GM12864 (cell line): ENCODE measurements around the gene IER5L.
"Not testable (repeated sequence)": the region's sequence is repeated elsewhere in the genome, so short reads cannot be mapped to it uniquely, and the experiment has no call there.

ENCODE experiments used
- DNase-seq: peaks from one replicate; pipeline ENCODE4 v3.0.0-alpha.2; 2011; ENCODE audit warnings: low read depth
- H3K4me3 ChIP-seq: 2 replicates; pipeline ENCODE4 v1.5.1; 2011; ENCODE audit warnings: mild to moderate bottlenecking, low read depth, low read length, control low read depth
- TF ChIP-seq, protein P1 (sequence below): IDR thresholded peaks from 2 replicates; pipeline ENCODE4 v1.5.1; 2011; ENCODE audit warnings: low read depth, mild to moderate bottlenecking, moderate library complexity, low read length, control low read depth, inconsistent platforms; ENCODE audit errors: missing control alignments

Gene IER5L

DNA sequence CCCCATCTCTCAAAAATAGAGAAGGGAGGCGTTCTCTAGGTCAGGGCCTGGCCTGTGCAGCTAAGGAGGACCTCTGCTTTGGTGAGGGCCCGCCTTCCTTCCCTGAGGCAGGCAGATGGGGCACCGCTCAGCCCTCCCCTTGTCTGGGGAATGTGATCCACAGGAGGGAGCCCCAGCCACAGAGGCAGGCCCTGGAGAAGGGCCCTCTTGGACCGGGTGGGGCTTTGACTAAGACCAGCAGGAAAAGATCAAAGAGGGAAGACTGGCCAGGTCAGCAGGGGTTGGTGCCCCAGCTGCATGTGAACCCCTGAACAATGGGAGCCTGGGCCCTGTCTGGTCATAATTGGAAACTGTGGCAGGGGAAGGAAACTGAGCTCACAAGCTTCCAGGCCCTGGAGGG is 45.0 kb downstream of the IER5L start:
- DNase-seq = no peak
- no peak overlapping the region for H3K4me3 ChIP-seq
- TF ChIP-seq, protein P1, sequence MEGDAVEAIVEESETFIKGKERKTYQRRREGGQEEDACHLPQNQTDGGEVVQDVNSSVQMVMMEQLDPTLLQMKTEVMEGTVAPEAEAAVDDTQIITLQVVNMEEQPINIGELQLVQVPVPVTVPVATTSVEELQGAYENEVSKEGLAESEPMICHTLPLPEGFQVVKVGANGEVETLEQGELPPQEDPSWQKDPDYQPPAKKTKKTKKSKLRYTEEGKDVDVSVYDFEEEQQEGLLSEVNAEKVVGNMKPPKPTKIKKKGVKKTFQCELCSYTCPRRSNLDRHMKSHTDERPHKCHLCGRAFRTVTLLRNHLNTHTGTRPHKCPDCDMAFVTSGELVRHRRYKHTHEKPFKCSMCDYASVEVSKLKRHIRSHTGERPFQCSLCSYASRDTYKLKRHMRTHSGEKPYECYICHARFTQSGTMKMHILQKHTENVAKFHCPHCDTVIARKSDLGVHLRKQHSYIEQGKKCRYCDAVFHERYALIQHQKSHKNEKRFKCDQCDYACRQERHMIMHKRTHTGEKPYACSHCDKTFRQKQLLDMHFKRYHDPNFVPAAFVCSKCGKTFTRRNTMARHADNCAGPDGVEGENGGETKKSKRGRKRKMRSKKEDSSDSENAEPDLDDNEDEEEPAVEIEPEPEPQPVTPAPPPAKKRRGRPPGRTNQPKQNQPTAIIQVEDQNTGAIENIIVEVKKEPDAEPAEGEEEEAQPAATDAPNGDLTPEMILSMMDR = no peak

DNA sequence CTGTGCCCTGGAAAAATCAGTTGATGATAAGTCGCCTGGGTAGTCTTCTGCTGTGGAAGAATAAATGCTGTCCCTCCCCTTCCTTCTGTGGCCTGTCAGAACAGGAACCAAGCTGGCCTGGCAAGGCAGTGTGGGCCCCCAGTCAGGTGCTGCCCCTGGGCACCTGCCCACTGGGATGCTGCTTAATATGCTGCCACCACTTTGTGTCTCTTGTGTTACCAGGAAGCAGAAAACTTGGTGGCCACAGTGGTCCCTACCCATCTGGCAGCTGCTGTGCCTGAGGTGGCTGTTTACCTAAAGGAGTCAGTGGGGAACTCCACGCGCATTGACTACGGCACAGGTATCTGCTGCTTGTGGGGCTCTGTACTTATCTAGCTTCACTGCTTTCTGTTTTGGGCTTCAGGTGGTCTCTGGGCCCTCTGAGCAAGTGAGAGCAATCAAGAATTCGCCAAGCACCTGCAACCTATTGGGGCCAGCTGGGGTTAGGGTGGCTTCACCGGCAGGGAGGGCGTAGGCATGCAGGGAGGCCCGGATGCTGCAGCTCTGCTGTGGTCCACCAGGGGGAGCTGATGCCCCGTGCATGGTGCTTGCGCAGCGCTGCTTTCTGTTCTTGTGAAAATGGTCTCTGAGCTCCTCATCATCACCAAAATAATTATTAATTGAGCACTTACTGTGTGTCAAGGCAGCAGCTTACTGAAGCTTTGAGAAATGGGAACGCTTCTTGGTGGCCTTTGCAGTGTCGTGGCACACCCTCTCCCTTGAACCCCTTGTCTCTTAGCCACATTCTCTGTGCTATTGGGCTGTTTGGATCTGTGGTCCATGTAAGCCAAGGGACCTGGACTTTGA is 46.5 kb downstream of the IER5L start:
- no peak overlapping the region for H3K4me3 ChIP-seq
- TF ChIP-seq, protein P1 = peak; percentile 100
- DNase-seq = no peak

DNA sequence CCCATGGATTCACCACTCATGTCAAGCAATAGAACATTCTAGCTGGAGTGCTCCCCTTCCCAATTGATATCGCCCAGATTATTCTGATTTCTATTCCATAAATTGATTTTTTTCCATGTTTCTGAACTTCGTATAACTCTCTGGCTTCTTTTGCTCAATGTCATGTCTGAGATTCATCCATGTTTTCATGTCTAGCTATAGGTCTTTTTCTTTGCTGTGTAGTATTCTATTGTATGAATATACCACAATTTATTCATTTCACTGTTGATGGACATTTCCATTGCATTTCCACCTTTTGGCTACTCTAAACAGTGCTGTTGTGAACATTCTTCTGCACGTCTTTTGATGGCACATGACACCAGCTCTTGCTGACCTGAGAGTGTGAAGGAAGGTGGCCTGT is 47.3 kb downstream of the IER5L start:
- TF ChIP-seq, protein P1 = no peak
- DNase-seq = no peak
- H3K4me3 ChIP-seq = no peak overlapping the region

- DNase-seq, H3K4me3 ChIP-seq: not testable (repeated sequence)
These were observed 47.8 kb downstream of the IER5L start for GRCh38 chr9:129130271-129130670.

DNA sequence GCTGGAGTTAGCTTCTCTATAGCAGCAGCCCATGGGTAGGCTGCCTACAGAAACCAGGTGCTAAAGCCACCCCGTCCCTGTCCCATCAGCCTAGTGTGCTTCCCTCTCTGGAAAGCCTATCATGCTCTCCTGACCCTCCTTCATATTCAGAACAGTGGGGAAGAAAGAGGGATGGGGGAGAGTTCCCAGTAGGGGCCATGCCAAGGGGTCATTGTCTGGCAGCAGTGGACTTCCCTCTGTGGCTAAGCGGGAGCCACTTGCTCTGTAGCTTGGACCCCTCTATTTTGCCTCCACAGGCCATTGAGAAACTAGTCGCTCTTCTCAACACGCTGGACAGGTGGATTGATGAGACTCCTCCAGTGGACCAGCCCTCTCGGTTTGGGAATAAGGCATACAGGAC is 49.4 kb downstream of the IER5L start:
- no peak for DNase-seq
- H3K4me3 ChIP-seq = no peak overlapping the region
- TF ChIP-seq, protein P1 = no peak

GRCh38 chr9:129126749-129127618 is 51.1 kb downstream of the IER5L start:
- H3K4me3 ChIP-seq = no peak overlapping the region
- TF ChIP-seq, protein P1 = no peak
- no peak for DNase-seq
